Ascending aorta (tissue), 2 donors: ENCODE data around the gene FCHSD1. TPM values are rescaled to one million over a fixed set of nuclear protein-coding genes. Genes with fewer than 3 reads are reported as not detected.

Experiments
- DNase-seq, 2 donors: peaks; one replicate each; pipeline ENCODE4 v3.0.0-alpha.2; 2019; ENCODE audit warnings: low spot score in 2 of 2
- H3K27ac ChIP-seq, 2 donors: fragments of 200-600 bp; sonication (generic); one replicate each; pipeline ENCODE4 v1.5.1; 2016 to 2017; ENCODE audit warnings: mild to moderate bottlenecking in 1 of 2
- H3K27me3 ChIP-seq: fragments of 200-600 bp; sonication (generic); one replicate; pipeline ENCODE4 v1.5.1; 2017
- H3K36me3 ChIP-seq, 2 donors: fragments of 200-600 bp; sonication (generic); one replicate each; pipeline ENCODE4 v1.5.1; 2016
- H3K4me1 ChIP-seq, 2 donors: fragments of 200-600 bp; sonication (generic); one replicate each; pipeline ENCODE4 v1.5.1; 2016 to 2017; ENCODE audit warnings: mild to moderate bottlenecking in 1 of 2
- H3K4me3 ChIP-seq, 2 donors: fragments of 200-600 bp; sonication (generic); one replicate each; pipeline ENCODE4 v1.5.1; 2016 to 2017; ENCODE audit warnings: mild to moderate bottlenecking in 1 of 2
- H3K9me3 ChIP-seq, 2 donors: fragments of 200-600 bp; sonication (generic); one replicate each; pipeline ENCODE4 v1.5.1; 2016
- CTCF ChIP-seq, 3 experiments: fragments of 200-600 bp in 2 of 3; fragments of 450-650 bp in 1 of 3; sonication (generic) in 2 of 3; IDR thresholded peaks; one replicate each; pipeline ENCODE4 v1.5.1; 2016 to 2019; ENCODE audit warnings: antibody characterized with exemption in 3 of 3, mild to moderate bottlenecking in 1 of 3, moderate library complexity in 1 of 3
- intact Hi-C: fragments of 100-400 bp; cut with DNase I; formaldehyde crosslinking; loops from one replicate; pipeline ENCODE4 v1.15.1; 2023
- total RNA-seq: library from RNA; depleted of rRNA; stranded (reverse); fragments of >200 nt; gene quantifications from one replicate; pipeline ENCODE4 v1.1.0, GENCODE V29; 2016

Gene FCHSD1
- total RNA-seq, 1 donor from 2014 or later = 127 TPM

GRCh38 chr5:141663506-141663905 is 12.3 kb upstream of the FCHSD1 start:
- no peak for TF ChIP-seq CTCF (IDR thresholded peaks at IDR 0.05)
- intact Hi-C loops = no loop called here
- H3K36me3 ChIP-seq = peaks cover 0 to 7% of the 10 kb centered on the region in 2 donors

DNA sequence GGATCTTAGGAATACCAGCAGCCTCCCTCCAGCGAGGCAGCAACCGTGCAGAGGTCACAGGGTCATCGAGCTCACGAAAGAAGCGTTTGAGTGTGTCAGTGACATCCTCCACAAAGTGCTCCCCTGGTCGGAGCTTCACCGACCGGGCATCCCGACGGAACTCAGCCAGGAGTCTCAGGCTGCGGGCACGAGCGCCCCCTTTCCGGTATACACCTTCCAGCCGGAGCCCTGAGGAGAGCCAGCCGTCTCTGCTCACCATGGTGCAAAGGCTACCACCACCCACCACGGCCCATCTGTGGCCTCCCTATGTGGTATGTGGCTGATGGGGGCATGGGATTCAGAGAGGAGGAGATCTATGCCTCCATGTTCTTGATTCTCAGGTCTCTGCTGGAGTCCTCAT is 10.8 kb upstream of the FCHSD1 start:
- H3K4me3 ChIP-seq = no peak overlapping the region
- intact Hi-C loops = no loop called here
- H3K27ac ChIP-seq = no peak overlapping the region
- peaks cover 2 to 13% of the 10 kb centered on the region in 2 donors for H3K36me3 ChIP-seq
- no peaks in the 10 kb centered on the region for H3K9me3 ChIP-seq
- no peak for TF ChIP-seq CTCF (IDR thresholded peaks at IDR 0.05)
- no peaks in the 10 kb centered on the region for H3K4me1 ChIP-seq
- H3K27me3 ChIP-seq = no peaks in the 10 kb centered on the region
- DNase-seq = no peak

More at GRCh38 chr5:141663506-141663905, 12.3 kb upstream of the FCHSD1 start:
- H3K27me3 ChIP-seq = no peaks in the 10 kb centered on the region
- no peaks in the 10 kb centered on the region for H3K9me3 ChIP-seq
- DNase-seq = no peak
- H3K4me3 ChIP-seq = no peak overlapping the region
- no peak overlapping the region for H3K27ac ChIP-seq
- no peaks in the 10 kb centered on the region for H3K4me1 ChIP-seq

GRCh38 chr5:141657937-141658545 is 6.8 kb upstream of the FCHSD1 start:
- peaks cover 2 to 18% of the 10 kb centered on the region in 2 donors for H3K36me3 ChIP-seq

DNA sequence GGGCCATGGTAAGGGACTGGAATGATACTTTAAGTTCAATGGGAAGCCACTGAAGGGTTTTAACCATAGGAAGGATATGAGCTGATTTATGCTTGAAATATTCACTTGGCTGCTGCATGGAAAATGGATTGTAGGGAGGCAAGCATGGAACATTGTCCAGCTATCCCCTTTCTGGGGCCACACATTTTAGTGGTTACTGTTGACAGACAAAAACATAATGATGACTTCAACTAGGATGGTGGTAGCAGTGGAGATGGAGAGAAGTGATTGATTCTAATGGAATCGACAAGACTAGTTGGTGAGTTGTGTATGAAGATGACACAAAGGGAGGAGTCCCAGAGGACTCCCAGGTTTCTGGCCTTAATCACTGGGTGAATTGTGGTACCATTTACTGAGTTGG is 6.2 kb upstream of the FCHSD1 start:
- no peaks in the 10 kb centered on the region for H3K4me1 ChIP-seq
- no peak for DNase-seq
- H3K4me3 ChIP-seq = no peak overlapping the region
- no peak for TF ChIP-seq CTCF (IDR thresholded peaks at IDR 0.05)
- H3K27me3 ChIP-seq = no peaks in the 10 kb centered on the region
- no peak overlapping the region for H3K27ac ChIP-seq
- peaks cover 2 to 18% of the 10 kb centered on the region in 2 donors for H3K36me3 ChIP-seq
- H3K9me3 ChIP-seq = no peaks in the 10 kb centered on the region
- intact Hi-C loops = no loop called here

More at GRCh38 chr5:141657937-141658545, 6.8 kb upstream of the FCHSD1 start:
- Histone ChIP-seq H3K4me3 (no peak overlapping the region), H3K9me3 (no peaks in the 10 kb centered on the region), H3K27ac (no peak overlapping the region), H3K4me1 (no peaks in the 10 kb centered on the region), H3K27me3 (no peaks in the 10 kb centered on the region)
- intact Hi-C loops = no loop called here
- no peak for TF ChIP-seq CTCF (IDR thresholded peaks at IDR 0.05)
- no peak for DNase-seq

DNA sequence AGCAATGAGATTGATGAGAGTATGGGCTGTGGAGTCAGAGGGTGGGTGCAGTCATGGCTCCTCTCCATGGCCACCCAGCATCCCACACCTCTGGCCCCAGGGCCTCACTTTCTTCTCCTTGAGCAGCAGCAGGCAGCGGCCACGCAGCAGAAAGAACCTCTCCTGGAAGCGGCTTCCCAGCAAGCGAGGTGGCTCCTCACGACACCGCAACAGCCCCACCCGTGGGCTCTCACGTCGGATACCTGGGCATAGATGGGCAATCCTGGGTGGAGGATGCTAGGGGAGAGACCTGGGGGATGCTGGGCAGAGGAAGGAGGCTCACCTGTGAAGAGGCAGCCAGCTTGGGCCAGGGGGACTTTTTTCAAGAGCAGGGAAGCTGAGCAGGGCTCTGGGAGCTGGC is 5.2 kb upstream of the FCHSD1 start:
- no peak for DNase-seq

More for the DNA sequence above, 5.2 kb upstream of the FCHSD1 start:
- Histone ChIP-seq H3K27ac (no peak overlapping the region), H3K4me1 (peaks cover 0 to 4% of the 10 kb centered on the region in 2 donors), H3K9me3 (no peaks in the 10 kb centered on the region), H3K4me3 (no peak overlapping the region), H3K27me3 (no peaks in the 10 kb centered on the region), H3K36me3 (peaks cover 2 to 18% of the 10 kb centered on the region in 2 donors)
- intact Hi-C loops = no loop called here
- no peak for TF ChIP-seq CTCF (IDR thresholded peaks at IDR 0.05)
